ENCODE measurements around the gene GJC3. TPM values are rescaled to one million over a fixed set of nuclear protein-coding genes. Genes with fewer than 3 reads are reported as not detected.

GJC3 gene
- total and polyA plus RNA-seq, 2 of the 13 experiments (the other 11 are each of a cell fraction or from before 2014, with no cell fraction given): 0.75 to 1.4 TPM

DNA sequence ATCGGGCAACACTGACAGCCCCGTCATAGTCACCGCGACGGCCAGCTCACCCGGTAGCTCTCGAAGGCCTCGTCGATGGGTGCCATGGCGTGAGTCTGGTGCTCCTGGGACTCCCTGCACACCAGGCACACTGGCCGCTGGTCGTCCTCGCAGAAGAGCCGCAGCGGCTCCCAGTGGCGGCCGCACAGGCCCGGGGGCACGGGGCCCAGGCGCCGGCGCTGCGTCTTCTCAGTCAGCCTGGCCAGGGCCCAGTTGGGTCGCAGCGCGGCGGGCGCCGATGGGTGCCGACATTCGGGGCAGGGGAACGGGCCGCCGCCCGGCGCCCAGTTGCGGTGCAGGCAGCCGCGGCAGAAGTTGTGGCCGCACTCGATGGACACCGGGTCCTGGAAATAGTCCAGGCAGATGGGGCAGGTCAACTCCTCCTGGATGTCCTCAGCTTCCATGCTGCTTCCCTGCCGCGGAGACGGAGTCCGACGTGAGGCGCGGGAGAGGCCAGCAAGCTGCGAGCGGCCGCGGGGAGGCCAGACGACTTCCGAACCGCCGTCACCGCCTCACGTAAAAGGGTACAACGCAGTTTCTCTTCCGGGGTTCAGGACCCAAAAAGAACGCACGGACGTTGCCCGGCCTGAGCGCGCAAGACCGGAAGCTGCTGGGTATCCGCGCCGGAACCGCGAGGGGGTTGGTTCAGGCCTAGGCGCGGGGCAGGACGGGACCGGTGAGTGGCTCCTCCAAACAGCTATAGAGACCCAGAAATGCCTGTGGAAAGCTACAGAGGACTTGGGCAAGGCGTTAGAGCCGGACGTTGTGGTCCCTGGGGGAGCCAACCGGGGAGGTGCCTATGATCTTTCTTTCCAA lies 10.2 kb downstream of the GJC3 start, which contains the start of gene TRIM4 (continued):
- peak; percentile 64; the same call in 1 of the 2 replicates for TF ChIP-seq ERF (CRISPR knock-in tag; IDR thresholded peaks at IDR 0.05)
- no peak for TF ChIP-seq HMG20A (CRISPR knock-in tag; IDR thresholded peaks at IDR 0.05; ENCODE audit: borderline replicate concordance)
- peak; percentile 84 to 85 for TF ChIP-seq POLR2A (IDR thresholded peaks at IDR 0.05; ENCODE audit: insufficient read depth in 1 of 2, low read depth in 2 of 2, low read length in 2 of 2)
- TF ChIP-seq MNT (IDR thresholded peaks at IDR 0.05): no peak
- no peak; the same call in 1 of the 2 replicates for TF ChIP-seq ZSCAN25 (CRISPR knock-in tag; IDR thresholded peaks at IDR 0.05)
- peak; percentile 66; the same call in 1 of the 2 replicates for TF ChIP-seq AKAP8 (CRISPR knock-in tag; IDR thresholded peaks at IDR 0.05)
- no peak for TF ChIP-seq GLMP (CRISPR knock-in tag; IDR thresholded peaks at IDR 0.05; ENCODE audit: borderline replicate concordance)
- TF ChIP-seq ZNF75D (CRISPR knock-in tag; IDR thresholded peaks at IDR 0.05; ENCODE audit: borderline replicate concordance): no peak
- TF ChIP-seq HES4 (CRISPR knock-in tag; IDR thresholded peaks at IDR 0.05; ENCODE audit: borderline replicate concordance): no peak; the same call in 1 of the 2 replicates
- no peak; the same call in none of the 2 replicates for TF ChIP-seq SP4 (CRISPR knock-in tag; IDR thresholded peaks at IDR 0.05)
- no peak for TF ChIP-seq HHEX (CRISPR knock-in tag; IDR thresholded peaks at IDR 0.05)
- no peak for TF ChIP-seq ZNF101 (CRISPR knock-in tag; IDR thresholded peaks at IDR 0.05; ENCODE audit: borderline replicate concordance, low read depth)
- TF ChIP-seq IKZF1 (IDR thresholded peaks at IDR 0.05): no peak
- no peak for TF ChIP-seq SUZ12 (IDR thresholded peaks at IDR 0.05; ENCODE audit: low read depth, low read length)
- no peak for TF ChIP-seq NCOA1 (CRISPR knock-in tag; IDR thresholded peaks at IDR 0.05)
- no peak for TF ChIP-seq ZSCAN22 (CRISPR knock-in tag; IDR thresholded peaks at IDR 0.05)
- peak; percentile 96 for TF ChIP-seq SAFB2 (CRISPR knock-in tag; IDR thresholded peaks at IDR 0.05; ENCODE audit: borderline replicate concordance, low read depth)
- no peak for TF ChIP-seq ZNF30 (CRISPR knock-in tag; IDR thresholded peaks at IDR 0.05)
- TF ChIP-seq ZNF17 (CRISPR knock-in tag; IDR thresholded peaks at IDR 0.05): no peak
- TF ChIP-seq CENPT (CRISPR knock-in tag; IDR thresholded peaks at IDR 0.05; ENCODE audit: low read depth): no peak
- TF ChIP-seq GFI1 (CRISPR knock-in tag; IDR thresholded peaks at IDR 0.05; ENCODE audit: borderline replicate concordance): no peak
- peak; percentile 78 for TF ChIP-seq ZMYM4 (CRISPR knock-in tag; IDR thresholded peaks at IDR 0.05)
- TF ChIP-seq ZNF143 (CRISPR knock-in tag; IDR thresholded peaks at IDR 0.05): peak; percentile 89
- TF ChIP-seq SMC3 (IDR thresholded peaks at IDR 0.05; ENCODE audit: low read length): no peak
- TF ChIP-seq HNRNPH1 (optimal IDR thresholded peaks at IDR 0.05; ENCODE audit: low read depth, low read length): no peak
- TF ChIP-seq RBFOX2 (IDR thresholded peaks at IDR 0.05; ENCODE audit: low read depth, low read length): peak; percentile 94
- TF ChIP-seq KDM2A (CRISPR knock-in tag; IDR thresholded peaks at IDR 0.05; ENCODE audit: borderline replicate concordance, low read depth): peak; percentile 79
- no peak for TF ChIP-seq ZNF737 (CRISPR knock-in tag; IDR thresholded peaks at IDR 0.05; ENCODE audit: borderline replicate concordance)
- TF ChIP-seq ZNF562 (CRISPR knock-in tag; IDR thresholded peaks at IDR 0.05; ENCODE audit: borderline replicate concordance): peak; percentile 39; the same call in 1 of the 2 replicates
- TF ChIP-seq ZNF784 (CRISPR knock-in tag; IDR thresholded peaks at IDR 0.05; ENCODE audit: borderline replicate concordance): no peak; the same call in 1 of the 2 replicates

Measured in HepG2 (cell line).